K562 (cell line): ENCODE results near the gene GTF2I. TPM values are rescaled to one million over a fixed set of nuclear protein-coding genes. Genes with fewer than 3 reads are reported as not detected.
A peak's percentile ranks its signal among the peaks of the same experiment; 100 is the strongest.

ENCODE experiments used
- ARID1B ChIP-seq: fragments of 450-650 bp; IDR thresholded peaks from 2 replicates; pipeline ENCODE4 v1.6.1; 2016; ENCODE audit warnings: antibody characterized with exemption, mild to moderate bottlenecking, inconsistent platforms
- CBFA2T3 ChIP-seq: fragments of 450-650 bp; IDR thresholded peaks from 2 replicates; pipeline ENCODE4 v1.6.1; 2017
- EP300 ChIP-seq: IDR thresholded peaks from 2 replicates; pipeline ENCODE4 v1.6.1; 2012; ENCODE audit warnings: low read length, improper control_type of control experiment
- ESRRA ChIP-seq: fragments of 450-650 bp; IDR thresholded peaks from 2 replicates; pipeline ENCODE4 v1.6.1; 2014; ENCODE audit warnings: low read depth, mild to moderate bottlenecking, moderate library complexity, borderline replicate concordance
- ETV5 ChIP-seq: sonication (generic); formaldehyde crosslinking; IDR thresholded peaks from 2 replicates; pipeline ENCODE4 v1.4.0; 2020; ENCODE audit warnings: low read depth, mild to moderate bottlenecking, missing genetic modification reagents
- HMG20B ChIP-seq: fragments of 250-450 bp; sonication (Bioruptor Pico); IDR thresholded peaks from 2 replicates; pipeline ENCODE4 v1.5.0; 2021; ENCODE audit warnings: mild to moderate bottlenecking
- HNRNPL ChIP-seq: fragments of 200-400 bp; formaldehyde crosslinking; IDR thresholded peaks from 2 replicates; pipeline ENCODE4 v1.6.1; 2017; ENCODE audit warnings: low read depth, mild to moderate bottlenecking, low read length
- HOMEZ ChIP-seq: fragments of 250-450 bp; sonication (Bioruptor Pico); IDR thresholded peaks from 2 replicates; pipeline ENCODE4 v1.4.0; 2020; ENCODE audit warnings: mild to moderate bottlenecking, moderate library complexity
- KAT7 ChIP-seq: sonication (generic); formaldehyde crosslinking; IDR thresholded peaks from 2 replicates; pipeline ENCODE4 v1.8.0; 2022; ENCODE audit warnings: missing genetic modification reagents, mild to moderate bottlenecking, borderline replicate concordance
- KLF16 ChIP-seq: IDR thresholded peaks from 2 replicates; pipeline ENCODE4 v1.6.1; 2016; ENCODE audit warnings: antibody characterized with exemption
- KLF6 ChIP-seq: fragments of 250-450 bp; sonication (Bioruptor Pico); IDR thresholded peaks from 2 replicates; pipeline ENCODE4 v1.4.0; 2020; ENCODE audit warnings: mild to moderate bottlenecking, moderate library complexity, borderline replicate concordance
- MTA2 ChIP-seq: fragments of 450-650 bp; IDR thresholded peaks from 2 replicates; pipeline ENCODE4 v1.6.1; 2016; ENCODE audit warnings: low read depth
- MYNN ChIP-seq, 2 experiments: sonication (generic); formaldehyde crosslinking in 1 of 2; IDR thresholded peaks; 2 replicates each; pipeline versions ENCODE4 v1.5.0 to v1.6.1; 2016 to 2020; ENCODE audit warnings: antibody characterized with exemption in 1 of 2, missing genetic modification reagents in 1 of 2
- SOX6 ChIP-seq: fragments of 450-650 bp; IDR thresholded peaks from 2 replicates; pipeline ENCODE4 v1.6.1; 2014; ENCODE audit warnings: mild to moderate bottlenecking
- TAF7 ChIP-seq: fragments of 450-650 bp; IDR thresholded peaks from 2 replicates; pipeline ENCODE4 v1.6.1; 2016; ENCODE audit warnings: missing genetic modification characterization, missing compliant biosample characterization
- TAL1 ChIP-seq: fragments of 450-650 bp; IDR thresholded peaks from 2 replicates; pipeline ENCODE4 v1.6.1; 2016; ENCODE audit warnings: mild to moderate bottlenecking
- TBP ChIP-seq: optimal IDR thresholded peaks from 2 replicates; pipeline ENCODE3; 2011; ENCODE audit warnings: low read depth, low read length, improper control_type of control experiment
- THRB ChIP-seq: fragments of 450-650 bp; formaldehyde crosslinking; conservative IDR thresholded peaks from 2 replicates; pipeline ENCODE4 v1.4.0; 2022; ENCODE audit warnings: mild to moderate bottlenecking, missing genetic modification characterization
- ZFX ChIP-seq: sonication (generic); formaldehyde crosslinking; IDR thresholded peaks from 2 replicates; pipeline ENCODE4 v1.8.0; 2022; ENCODE audit warnings: mild to moderate bottlenecking, missing genetic modification reagents, moderate library complexity
- ZNF407 ChIP-seq: fragments of 450-650 bp; IDR thresholded peaks from 2 replicates; pipeline ENCODE4 v1.6.1; 2016; ENCODE audit warnings: low read depth
- polyA plus RNA-seq, 8 experiments: library from polyadenylated mRNA; depleted of rRNA in 4 of 8; stranded (reverse) in 5 of 8; unstranded in 3 of 8; fragments of >200 nt; fragmentation: Nextera tagmentation in 2 of 8; fragmentation: Illumina TruSeq in 1 of 8; extraction: Ambion mirVana in 2 of 8; extraction: Trizol in 1 of 8; gene quantifications; 2 replicates each; pipeline versions ENCODE4 v1.2.1 to v1.2.3, GENCODE V29; 2011 to 2014; ENCODE audit warnings: inconsistent platforms in 1 of 8, missing spikeins in 1 of 8
- total RNA-seq, 7 experiments: library from RNA; depleted of rRNA in 6 of 7; stranded (reverse); fragments of >200 nt in 6 of 7; fragmentation: Illumina TruSeq in 2 of 7; extraction: Trizol in 2 of 7; gene quantifications; 2 replicates each; pipeline versions ENCODE4 v1.2.1 to v1.2.3, GENCODE V29; 2011 to 2021; ENCODE audit warnings: low replicate concordance in 1 of 7

Gene GTF2I
- total and polyA plus RNA-seq, 9 of the 15 experiments (the other 6 are each of a cell fraction or from before 2014, with no cell fraction given) = 8.4 to 161 (median 90.0) TPM

- TF ChIP-seq THRB (CRISPR knock-in tag) (no peak), SOX6 (peak; percentile 81), TAL1 (peak; percentile 50), MTA2 (peak; percentile 44), MYNN (IDR thresholded peaks at IDR 0.05) (peak; percentile 75; the same call in 1 of the 2 replicates), MYNN (CRISPR knock-in tag; IDR thresholded peaks at IDR 0.05) (no peak), ESRRA (peak; percentile 62; the same call in 1 of the 2 replicates), CBFA2T3 (peak; percentile 62), HOMEZ (no peak), KLF6 (CRISPR knock-in tag) (no peak), ARID1B (peak; percentile 71), KAT7 (CRISPR knock-in tag) (no peak), ETV5 (CRISPR knock-in tag) (0 out of 2 replicates have a peak, but pooled peaks have one; percentile 16), HMG20B (CRISPR knock-in tag) (no peak), TBP (no peak), EP300 (peak; percentile 38; the same call in 1 of the 2 replicates), KLF16 (peak; percentile 43; the same call in 1 of the 2 replicates), ZNF407 (no peak), TAF7 (tag) (no peak), ZFX (CRISPR knock-in tag) (peak; percentile 25; the same call in 1 of the 2 replicates), HNRNPL (0 out of 2 replicates have a peak, but pooled peaks have one; percentile 27)
Observed at GRCh38 chr7:74633451-74633921, 24.0 kb upstream of the GTF2I start (continued).
